ENCODE results near the gene TRMT61A. TPM values are rescaled to one million over a fixed set of nuclear protein-coding genes. Genes with fewer than 3 reads are reported as not detected.

TRMT61A gene
- total and polyA plus RNA-seq, 2 donors (not counting 3 experiments of a cell fraction or from before 2014, with no cell fraction given) = 6.8 to 10.6 TPM

GRCh38 chr14:103491691-103492090 lies 37.3 kb upstream of the TRMT61A start:
- Histone ChIP-seq H3K36me3 (ENCODE audit: control insufficient read depth in 2 of 2, extremely low read depth in 1 of 2, insufficient read depth in 2 of 2, low read length in 2 of 2) (peaks cover 21 to 23% of the 10 kb centered on the region in 2 experiments), H3K9me1 (replicated peaks; ENCODE audit: control insufficient read depth, extremely low read depth, insufficient read depth, low read length) (no peaks in the 10 kb centered on the region), H2AFZ (ENCODE audit: low read depth, low read length) (no peak overlapping the region), H3K79me2 (ENCODE audit: control insufficient read depth, insufficient read depth, low read length) (no peaks in the 10 kb centered on the region), H3K9ac (replicated peaks; ENCODE audit: extremely low read depth, insufficient read depth, low read length) (no peak overlapping the region), H3K27ac (ENCODE audit: insufficient read depth, low read depth, low read length) (no peak overlapping the region), H3K4me3 (replicated peaks in 1 of 3; ENCODE audit: insufficient read depth in 1 of 3, low read depth in 1 of 3, low read length in 3 of 3) (no peak overlapping the region), H3K27me3 (ENCODE audit: control insufficient read depth in 2 of 2, insufficient read depth in 2 of 2, low read length in 2 of 2) (no peaks in the 10 kb centered on the region), H4K20me1 (replicated peaks; ENCODE audit: control insufficient read depth, extremely low read depth, insufficient read depth, low read length) (no peaks in the 10 kb centered on the region), H3K9me3 (replicated peaks; ENCODE audit: control insufficient read depth, insufficient read depth, low read length) (no peaks in the 10 kb centered on the region), H3K4me2 (ENCODE audit: insufficient read depth, low read length) (no peak overlapping the region), H3K4me1 (ENCODE audit: control insufficient read depth, extremely low read depth, insufficient read depth, low read length) (no peaks in the 10 kb centered on the region)
- no TSS peak for BruUV-seq (replicated peaks)
- intact Hi-C loops (cut with micrococcal nuclease) = no loop called here
- dilution Hi-C loops (cut with MboI; ENCODE audit: extremely low pct_ligation_motif_present, low sequenced_read_pairs) = no loop called here
- TF ChIP-seq MAX (IDR thresholded peaks at IDR 0.05; ENCODE audit: insufficient read depth, insufficient read length) (no peak), GATA2 (IDR thresholded peaks at IDR 0.05; ENCODE audit: insufficient read depth, insufficient read length, low read depth, low read length) (no peak), MYC (IDR thresholded peaks at IDR 0.05; ENCODE audit: low read depth, low read length) (no peak), FOS (IDR thresholded peaks at IDR 0.05; ENCODE audit: borderline replicate concordance, insufficient read depth, low read length) (no peak), JUN (IDR thresholded peaks at IDR 0.05; ENCODE audit: borderline replicate concordance, insufficient read depth, insufficient read length, low read depth) (no peak), POLR2A (IDR thresholded peaks at IDR 0.05; ENCODE audit: low read depth, low read length) (no peak), EZH2 (IDR thresholded peaks at IDR 0.05; ENCODE audit: borderline replicate concordance, low read depth, low read length, severe bottlenecking) (no peak), CTCF (IDR thresholded peaks at IDR 0.05; ENCODE audit: extremely low read depth in 1 of 2, insufficient read depth in 1 of 2, low read depth in 1 of 2, low read length in 2 of 2) (no peak), POLR2AphosphoS5 (IDR thresholded peaks at IDR 0.05; ENCODE audit: insufficient read depth, low read depth, low read length) (no peak)
- ChIA-PET POLR2A (no interaction called here), CTCF (interaction anchor here (1.0 kb wide), 1 partner anchor 9 kb away, joined by 3 read pairs; no protein-coding TSS in a partner anchor)
- no peak for DNase-seq (ENCODE audit: low read depth, low spot score)
- FAIRE-seq = no peak
